Loucy (cell line): ENCODE data around the gene ARHGAP45.

Experiments
- H2AFZ ChIP-seq: fragments of 200-600 bp; sonication (generic); 2 replicates; pipeline ENCODE4 v1.6.0; 2016; ENCODE audit warnings: antibody characterized with exemption, mild to moderate bottlenecking, low read length, moderate library complexity
- H3F3A ChIP-seq: fragments of 200-600 bp; 2 replicates; pipeline ENCODE4 v1.6.0; 2016; ENCODE audit warnings: antibody characterized with exemption, low read depth, mild to moderate bottlenecking
- H3K27me3 ChIP-seq: fragments of 200-600 bp; sonication (generic); 2 replicates; pipeline ENCODE4 v1.6.1; 2014; ENCODE audit warnings: low read length, mild to moderate bottlenecking; ENCODE audit not compliant: insufficient read depth, poor library complexity, severe bottlenecking
- H3K36me3 ChIP-seq: fragments of 200-600 bp; sonication (generic); 2 replicates; pipeline ENCODE4 v1.6.1; 2016; ENCODE audit warnings: low read length; ENCODE audit not compliant: insufficient read depth
- H3K4me1 ChIP-seq: fragments of 200-600 bp; sonication (generic); 2 replicates; pipeline ENCODE4 v1.5.1; 2014; ENCODE audit warnings: low read length, mild to moderate bottlenecking; ENCODE audit not compliant: insufficient read depth, poor library complexity, severe bottlenecking
- H3K4me2 ChIP-seq: fragments of 200-600 bp; sonication (generic); 2 replicates; pipeline ENCODE4 v1.6.0; 2014; ENCODE audit warnings: antibody characterized with exemption, low read length, low read depth, mild to moderate bottlenecking; ENCODE audit not compliant: poor library complexity, severe bottlenecking
- H3K4me3 ChIP-seq: fragments of 200-600 bp; sonication (generic); 2 replicates; pipeline ENCODE4 v1.5.1; 2014; ENCODE audit warnings: low read length, mild to moderate bottlenecking, mixed read lengths; ENCODE audit not compliant: poor library complexity, severe bottlenecking
- H3K79me2 ChIP-seq: fragments of 200-600 bp; sonication (generic); 2 replicates; pipeline ENCODE4 v1.6.1; 2014; ENCODE audit warnings: low read length; ENCODE audit not compliant: insufficient read depth
- H3K9ac ChIP-seq: fragments of 200-600 bp; sonication (generic); 2 replicates; pipeline ENCODE4 v1.6.0; 2014; ENCODE audit warnings: mild to moderate bottlenecking, low read depth, low read length, moderate library complexity; ENCODE audit not compliant: poor library complexity, severe bottlenecking
- H3K9me2 ChIP-seq: fragments of 200-600 bp; sonication (generic); replicated peaks from 2 replicates; pipeline ENCODE4 v1.6.1; 2016; ENCODE audit warnings: low read depth, low read length, mixed read lengths
- H3K9me3 ChIP-seq: fragments of 200-600 bp; sonication (generic); 2 replicates; pipeline ENCODE4 v1.6.1; 2014; ENCODE audit warnings: mild to moderate bottlenecking, antibody characterized with exemption, low read length, low read depth; ENCODE audit not compliant: insufficient read depth
- H4K20me1 ChIP-seq: fragments of 200-600 bp; sonication (generic); 2 replicates; pipeline ENCODE4 v1.6.0; 2014; ENCODE audit warnings: antibody characterized with exemption, low read length, mild to moderate bottlenecking; ENCODE audit not compliant: insufficient read depth, poor library complexity, severe bottlenecking
- EZH2phosphoT487 ChIP-seq: fragments of 200-600 bp; IDR thresholded peaks from 2 replicates; pipeline ENCODE4 v1.6.1; 2018; ENCODE audit warnings: antibody characterized with exemption, mild to moderate bottlenecking, moderate library complexity, borderline replicate concordance
- TF ChIP-seq, protein P1 (sequence below): fragments of 200-600 bp; sonication (generic); conservative IDR thresholded peaks from 2 replicates; pipeline ENCODE4 v1.5.1; 2014; ENCODE audit warnings: mild to moderate bottlenecking, antibody characterized with exemption, low read length

Gene ARHGAP45

DNA sequence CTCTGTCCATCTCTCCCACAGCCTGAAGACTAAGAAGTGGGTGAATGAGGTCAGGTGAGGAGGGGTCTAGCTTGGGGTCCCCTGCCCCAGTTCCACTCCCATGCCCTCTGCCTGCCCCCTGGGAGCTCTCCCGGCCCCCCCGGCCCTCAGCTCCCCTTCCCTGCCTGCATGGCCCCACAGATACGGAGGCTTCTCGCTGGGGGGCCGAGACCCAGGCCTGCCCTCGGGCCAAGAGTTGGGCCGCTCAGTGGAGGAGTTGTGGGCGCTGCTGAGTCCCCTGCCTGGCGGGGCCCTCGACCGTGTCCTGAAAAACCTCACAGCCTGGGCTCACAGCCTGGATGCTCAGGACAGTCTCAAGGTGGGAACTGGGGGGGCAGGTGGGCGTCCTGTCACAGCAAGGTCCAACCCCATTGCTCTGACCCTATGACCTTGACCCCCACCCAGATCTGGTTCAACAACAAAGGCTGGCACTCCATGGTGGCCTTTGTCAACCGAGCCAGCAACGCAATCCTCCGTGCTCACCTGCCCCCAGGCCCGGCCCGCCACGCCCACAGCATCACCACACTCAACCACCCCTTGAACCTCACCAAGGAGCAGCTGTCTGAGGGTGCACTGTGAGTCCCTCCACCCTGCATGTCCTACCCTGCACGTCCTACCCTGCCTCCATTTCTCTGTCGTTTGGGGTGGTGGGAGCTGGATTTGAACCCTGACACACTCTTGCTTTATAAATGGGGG lies 10.9 kb upstream of the ARHGAP45 start:
- Histone ChIP-seq H2AFZ (no peak overlapping the region), H3K4me3 (no peak overlapping the region), H3K79me2 (no peaks in the 10 kb centered on the region), H3K9me2 (no peaks in the 10 kb centered on the region), H4K20me1 (no peaks in the 10 kb centered on the region), H3K9me3 (peaks cover 25% of the 10 kb centered on the region; the same call in 1 of the 2 replicates), H3K9ac (no peak overlapping the region), H3K4me2 (no peak overlapping the region), H3F3A (no peaks in the 10 kb centered on the region), H3K27me3 (no peaks in the 10 kb centered on the region), H3K36me3 (no peaks in the 10 kb centered on the region), H3K4me1 (no peaks in the 10 kb centered on the region)
- TF ChIP-seq, protein P1, sequence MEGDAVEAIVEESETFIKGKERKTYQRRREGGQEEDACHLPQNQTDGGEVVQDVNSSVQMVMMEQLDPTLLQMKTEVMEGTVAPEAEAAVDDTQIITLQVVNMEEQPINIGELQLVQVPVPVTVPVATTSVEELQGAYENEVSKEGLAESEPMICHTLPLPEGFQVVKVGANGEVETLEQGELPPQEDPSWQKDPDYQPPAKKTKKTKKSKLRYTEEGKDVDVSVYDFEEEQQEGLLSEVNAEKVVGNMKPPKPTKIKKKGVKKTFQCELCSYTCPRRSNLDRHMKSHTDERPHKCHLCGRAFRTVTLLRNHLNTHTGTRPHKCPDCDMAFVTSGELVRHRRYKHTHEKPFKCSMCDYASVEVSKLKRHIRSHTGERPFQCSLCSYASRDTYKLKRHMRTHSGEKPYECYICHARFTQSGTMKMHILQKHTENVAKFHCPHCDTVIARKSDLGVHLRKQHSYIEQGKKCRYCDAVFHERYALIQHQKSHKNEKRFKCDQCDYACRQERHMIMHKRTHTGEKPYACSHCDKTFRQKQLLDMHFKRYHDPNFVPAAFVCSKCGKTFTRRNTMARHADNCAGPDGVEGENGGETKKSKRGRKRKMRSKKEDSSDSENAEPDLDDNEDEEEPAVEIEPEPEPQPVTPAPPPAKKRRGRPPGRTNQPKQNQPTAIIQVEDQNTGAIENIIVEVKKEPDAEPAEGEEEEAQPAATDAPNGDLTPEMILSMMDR = no peak
- no peak for TF ChIP-seq EZH2phosphoT487

DNA sequence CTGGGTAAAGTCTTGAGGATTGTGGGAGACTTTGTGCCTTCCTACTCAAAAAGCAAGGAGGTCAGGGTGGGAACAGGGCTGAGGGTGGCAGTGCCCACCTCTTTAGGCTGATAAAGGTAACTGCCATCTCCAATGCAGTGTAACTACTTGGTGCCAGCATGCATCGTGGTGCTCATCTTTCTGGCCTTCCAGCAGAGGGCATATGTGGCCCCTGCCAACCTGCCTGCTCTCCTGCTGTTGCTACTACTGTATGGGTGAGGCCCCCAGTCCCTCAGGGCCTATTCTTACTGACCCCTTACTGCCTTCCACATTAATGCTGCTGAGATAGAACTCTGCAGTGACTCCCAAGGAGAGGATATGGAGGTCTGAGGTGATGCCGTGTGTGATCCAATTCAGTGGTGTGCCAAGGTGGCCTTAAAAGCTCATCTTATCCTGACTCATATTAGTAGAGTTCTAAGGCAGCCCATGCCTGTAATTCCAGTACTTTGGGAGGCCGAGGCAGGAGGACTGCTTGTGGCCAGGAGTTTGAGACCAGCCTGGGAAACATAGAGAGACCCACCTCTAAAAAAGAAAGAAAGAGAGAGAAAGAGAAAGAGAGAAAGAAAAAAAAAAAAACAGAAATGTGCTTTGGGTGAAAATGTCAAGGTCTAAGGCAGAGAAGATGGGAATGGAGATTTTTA lies 9.7 kb upstream of the ARHGAP45 start:
- Histone ChIP-seq H3K9me3 (peaks cover 25% of the 10 kb centered on the region; the same call in 1 of the 2 replicates), H2AFZ (no peak overlapping the region), H3K79me2 (no peaks in the 10 kb centered on the region), H3K27me3 (no peaks in the 10 kb centered on the region), H3K9me2 (no peaks in the 10 kb centered on the region), H4K20me1 (no peaks in the 10 kb centered on the region), H3F3A (no peaks in the 10 kb centered on the region), H3K36me3 (no peaks in the 10 kb centered on the region), H3K4me1 (no peaks in the 10 kb centered on the region), H3K4me2 (no peak overlapping the region), H3K4me3 (no peak overlapping the region), H3K9ac (no peak overlapping the region)
- TF ChIP-seq, protein P1 = peak; percentile 29; the same call in 1 of the 2 replicates
- TF ChIP-seq EZH2phosphoT487 = no peak

DNA sequence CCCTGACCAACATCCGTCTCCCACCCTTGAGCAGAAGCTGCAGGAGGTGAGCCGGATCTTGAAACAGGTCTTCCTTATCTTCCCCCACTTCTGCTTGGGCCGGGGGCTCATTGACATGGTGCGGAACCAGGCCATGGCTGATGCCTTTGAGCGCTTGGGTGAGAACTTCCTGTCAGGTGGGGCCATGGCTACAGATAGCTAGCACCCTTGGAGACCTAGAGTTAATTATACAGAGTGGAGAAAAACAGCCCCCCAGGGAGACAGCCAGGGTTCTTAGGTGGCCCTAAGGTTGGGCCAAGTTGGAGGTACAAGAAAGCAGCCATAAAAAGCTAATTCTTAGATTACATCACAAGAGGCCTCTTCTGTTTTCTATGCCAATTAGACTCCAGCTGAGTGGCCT lies 8.9 kb upstream of the ARHGAP45 start:
- Histone ChIP-seq H3K4me3 (no peak overlapping the region), H3K4me1 (no peaks in the 10 kb centered on the region), H3K4me2 (no peak overlapping the region), H3K79me2 (no peaks in the 10 kb centered on the region), H3K9me2 (no peaks in the 10 kb centered on the region), H3F3A (no peaks in the 10 kb centered on the region), H3K27me3 (no peaks in the 10 kb centered on the region), H3K9ac (no peak overlapping the region), H2AFZ (no peak overlapping the region), H3K9me3 (peaks cover 25% of the 10 kb centered on the region; the same call in 1 of the 2 replicates), H4K20me1 (no peaks in the 10 kb centered on the region), H3K36me3 (no peaks in the 10 kb centered on the region)
- no peak for TF ChIP-seq EZH2phosphoT487
- TF ChIP-seq, protein P1 = no peak
